SK-N-MC (cell line): ENCODE measurements around the gene DYNC2H1.

Experiments
- DNase-seq: peaks from one replicate; pipeline ENCODE4 v3.0.0-alpha.2; 2011; ENCODE audit warnings: low read depth, low spot score
- H3K27ac ChIP-seq: fragments of 200-600 bp; sonication (generic); 2 replicates; pipeline ENCODE4 v1.5.1; 2016; ENCODE audit warnings: mixed run types
- H3K36me3 ChIP-seq: fragments of 200-600 bp; sonication (generic); 2 replicates; pipeline ENCODE4 v1.6.1; 2017; ENCODE audit warnings: antibody characterized with exemption, low read length, mixed read lengths; ENCODE audit not compliant: insufficient read depth
- H3K4me3 ChIP-seq: fragments of 200-600 bp; sonication (generic); 2 replicates; pipeline ENCODE4 v1.5.1; 2016
- H3K9ac ChIP-seq: fragments of 200-600 bp; sonication (generic); 2 replicates; pipeline ENCODE4 v1.8.0; 2017; ENCODE audit warnings: mixed run types, mixed read lengths; ENCODE audit not compliant: insufficient read length
- H3K9me3 ChIP-seq: fragments of 200-600 bp; sonication (generic); 2 replicates; pipeline ENCODE4 v1.6.1; 2017; ENCODE audit warnings: low read depth, mild to moderate bottlenecking, antibody characterized with exemption, low read length, moderate library complexity, mixed read lengths
- EZH2 ChIP-seq: fragments of 200-600 bp; sonication (generic); IDR thresholded peaks from one replicate; pipeline ENCODE4 v1.6.1; 2017; ENCODE audit warnings: antibody characterized with exemption
- FOXP2 ChIP-seq: optimal IDR thresholded peaks from 2 replicates; pipeline ENCODE3; 2011; ENCODE audit warnings: mild to moderate bottlenecking, moderate library complexity; ENCODE audit not compliant: insufficient read depth; ENCODE audit errors: extremely low read length, control extremely low read depth
- POLR2AphosphoS5 ChIP-seq: IDR thresholded peaks from 2 replicates; pipeline ENCODE4 v1.6.1; 2012; ENCODE audit warnings: mild to moderate bottlenecking, low read depth, low read length, borderline replicate concordance

DYNC2H1 gene

GRCh38 chr11:103274025-103274424, 164.8 kb downstream of the DYNC2H1 start:
- H3K36me3 ChIP-seq: peaks cover 6% of the 10 kb centered on the region; the same call in 1 of the 2 replicates
- H3K9me3 ChIP-seq: no peaks in the 10 kb centered on the region
- DNase-seq: no peak
- no peak overlapping the region for H3K4me3 ChIP-seq
- H3K9ac ChIP-seq: no peak overlapping the region
- no peak overlapping the region for H3K27ac ChIP-seq
- TF ChIP-seq POLR2AphosphoS5 (no peak), FOXP2 (no peak), EZH2 (no peak)

DNA sequence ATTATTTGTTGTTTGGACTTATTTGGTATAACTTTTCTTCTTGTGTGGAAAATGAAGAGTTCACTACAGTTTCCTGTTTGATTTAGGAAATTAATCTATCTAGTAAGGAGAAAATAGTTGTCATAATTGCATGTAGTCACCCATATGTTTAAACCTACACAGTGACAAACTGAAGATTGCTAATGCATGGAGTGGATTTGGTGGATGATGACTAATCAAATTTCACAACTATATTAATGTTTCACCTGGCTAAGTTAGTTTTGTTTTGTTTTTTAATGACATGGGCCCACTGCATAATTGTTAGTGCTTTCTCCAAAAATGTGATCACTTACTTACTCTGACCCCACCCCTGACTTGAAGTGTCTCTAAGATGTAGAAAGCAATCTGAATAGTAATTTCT, 170.6 kb downstream of the DYNC2H1 start:
- Histone ChIP-seq H3K9me3 (no peaks in the 10 kb centered on the region), H3K4me3 (no peak overlapping the region), H3K27ac (no peak overlapping the region), H3K36me3 (peaks cover 3% of the 10 kb centered on the region; the same call in 1 of the 2 replicates), H3K9ac (no peak overlapping the region)
- no peak for DNase-seq
- TF ChIP-seq POLR2AphosphoS5 (no peak), EZH2 (no peak), FOXP2 (no peak)

GRCh38 chr11:103281301-103281700, 172.1 kb downstream of the DYNC2H1 start:
- Histone ChIP-seq H3K36me3 (peaks cover 3% of the 10 kb centered on the region; the same call in 1 of the 2 replicates), H3K9me3 (no peaks in the 10 kb centered on the region), H3K4me3 (no peak overlapping the region), H3K9ac (no peak overlapping the region), H3K27ac (no peak overlapping the region)
- DNase-seq: no peak
- TF ChIP-seq EZH2 (no peak), FOXP2 (no peak), POLR2AphosphoS5 (no peak)

DNA sequence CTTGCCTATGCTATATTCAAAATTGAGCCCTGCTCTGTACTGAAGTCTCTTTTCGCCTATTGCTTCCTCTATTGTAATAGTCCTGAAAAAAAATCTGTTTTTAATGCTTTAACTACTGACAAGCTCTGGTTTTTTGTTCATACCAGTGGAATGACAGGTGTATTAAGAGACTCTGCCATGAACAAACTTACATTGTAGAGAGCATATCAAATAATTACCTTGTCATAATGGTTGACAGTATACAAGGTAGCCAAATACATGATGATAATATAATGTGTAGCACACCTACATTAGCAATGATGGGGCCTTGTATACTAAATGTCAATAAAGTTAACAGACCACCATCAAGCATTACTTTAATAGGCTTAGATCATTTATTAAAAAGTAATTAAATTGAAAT, 175.0 kb downstream of the DYNC2H1 start:
- H3K9me3 ChIP-seq: no peaks in the 10 kb centered on the region
- DNase-seq: no peak
- H3K4me3 ChIP-seq: no peak overlapping the region
- peaks cover 12% of the 10 kb centered on the region; the same call in 1 of the 2 replicates for H3K36me3 ChIP-seq
- no peak overlapping the region for H3K27ac ChIP-seq
- TF ChIP-seq POLR2AphosphoS5: no peak
- no peak overlapping the region for H3K9ac ChIP-seq

- H3K9me3 ChIP-seq: peaks cover 11% of the 10 kb centered on the region
- no peak overlapping the region for H3K9ac ChIP-seq
- DNase-seq: no peak
- H3K4me3 ChIP-seq: no peak overlapping the region
- H3K27ac ChIP-seq: no peak overlapping the region
- TF ChIP-seq FOXP2: no peak
- no peak for TF ChIP-seq POLR2AphosphoS5
- TF ChIP-seq EZH2: no peak
- peaks cover 56% of the 10 kb centered on the region for H3K36me3 ChIP-seq
Observed at GRCh38 chr11:103294516-103294915, 185.3 kb downstream of the DYNC2H1 start.

GRCh38 chr11:103295704-103296103, 186.5 kb downstream of the DYNC2H1 start:
- H3K4me3 ChIP-seq: no peak overlapping the region
- H3K36me3 ChIP-seq: peaks cover 47% of the 10 kb centered on the region
- H3K27ac ChIP-seq: no peak overlapping the region
- peaks cover 11% of the 10 kb centered on the region for H3K9me3 ChIP-seq
- TF ChIP-seq POLR2AphosphoS5 (no peak), FOXP2 (no peak), EZH2 (no peak)
- no peak for DNase-seq
- H3K9ac ChIP-seq: no peak overlapping the region

DNA sequence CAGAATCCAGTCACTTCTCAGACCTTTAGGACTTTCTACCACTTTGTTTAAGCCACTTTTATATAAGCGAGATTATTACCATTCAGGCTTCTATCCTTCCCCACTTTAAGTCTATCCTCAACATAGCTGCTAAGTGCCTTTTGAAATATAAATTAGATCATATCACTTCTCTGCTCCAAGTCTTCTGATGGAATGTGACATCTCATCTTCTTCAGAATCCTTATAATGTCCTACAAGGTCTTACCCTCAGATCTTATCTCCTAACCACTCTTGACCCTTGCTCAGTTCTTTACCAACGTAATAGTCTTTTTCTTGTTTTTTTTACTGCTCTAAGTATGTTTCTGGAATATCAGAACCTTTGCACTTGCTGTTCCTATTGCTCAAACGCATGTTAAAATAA, 188.7 kb downstream of the DYNC2H1 start:
- Histone ChIP-seq H3K4me3 (no peak overlapping the region), H3K9me3 (peaks cover 11% of the 10 kb centered on the region), H3K27ac (no peak overlapping the region), H3K36me3 (peaks cover 37% of the 10 kb centered on the region), H3K9ac (no peak overlapping the region)
- TF ChIP-seq POLR2AphosphoS5 (no peak), EZH2 (no peak), FOXP2 (no peak)
- DNase-seq: no peak

GRCh38 chr11:103315248-103315647, 206.0 kb downstream of the DYNC2H1 start:
- no peak for DNase-seq
- H3K36me3 ChIP-seq: peaks cover 8% of the 10 kb centered on the region
- no peaks in the 10 kb centered on the region for H3K9me3 ChIP-seq
- H3K9ac ChIP-seq: no peak overlapping the region
- H3K4me3 ChIP-seq: no peak overlapping the region
- TF ChIP-seq POLR2AphosphoS5 (no peak), FOXP2 (no peak), EZH2 (no peak)
- no peak overlapping the region for H3K27ac ChIP-seq

- no peak overlapping the region for H3K9ac ChIP-seq
- TF ChIP-seq EZH2: no peak
- no peak for TF ChIP-seq POLR2AphosphoS5
- no peak for TF ChIP-seq FOXP2
Observed at GRCh38 chr11:103317118-103317517, 207.9 kb downstream of the DYNC2H1 start.

More at GRCh38 chr11:103317118-103317517, 207.9 kb downstream of the DYNC2H1 start:
- Histone ChIP-seq H3K9me3 (no peaks in the 10 kb centered on the region), H3K27ac (no peak overlapping the region), H3K4me3 (no peak overlapping the region), H3K36me3 (peaks cover 7% of the 10 kb centered on the region; the same call in 1 of the 2 replicates)
- no peak for DNase-seq
